Mesothelial cell of epicardium (in vitro differentiated cells): Measurements from ENCODE around the gene TIFAB. TPM values are rescaled to one million over a fixed set of nuclear protein-coding genes. Genes with fewer than 3 reads are reported as not detected.
A peak's percentile ranks its signal among the peaks of the same experiment; 100 is the strongest.

Experiments used
- DNase-seq, 2 experiments: peaks; one replicate each; pipeline ENCODE4 v3.0.0; 2021; ENCODE audit warnings: low spot score in 2 of 2; ENCODE audit not compliant: unreplicated experiment in 2 of 2
- H3K27ac Mint-ChIP-seq: 2 replicates; pipeline ENCODE4 v1.8.0; 2021; ENCODE audit warnings: mixed read lengths
- H3K27me3 Mint-ChIP-seq: 2 replicates; pipeline ENCODE4 v1.8.0; 2021; ENCODE audit warnings: low read depth, mixed read lengths
- H3K36me3 Mint-ChIP-seq: 2 replicates; pipeline ENCODE4 v1.8.0; 2021; ENCODE audit warnings: mixed read lengths
- H3K4me1 Mint-ChIP-seq: 2 replicates; pipeline ENCODE4 v1.8.0; 2021; ENCODE audit warnings: mixed read lengths
- H3K4me3 Mint-ChIP-seq: 2 replicates; pipeline ENCODE4 v1.8.0; 2021; ENCODE audit warnings: mild to moderate bottlenecking, moderate library complexity, mixed read lengths
- H3K9me3 Mint-ChIP-seq: 2 replicates; pipeline ENCODE4 v1.8.0; 2021; ENCODE audit warnings: mixed read lengths
- CTCF ChIP-seq: fragments of 200-600 bp; sonication (generic); IDR thresholded peaks from one replicate; pipeline ENCODE4 v1.5.0; 2021; ENCODE audit warnings: antibody characterized with exemption; ENCODE audit not compliant: unreplicated experiment
- total RNA-seq: library from RNA; stranded (reverse); gene quantifications from 3 replicates; pipeline ENCODE4 v1.2.1, GENCODE V29; 2021

The TIFAB gene
- total RNA-seq, 1 donor from 2014 or later: not detected

- H3K36me3 Mint-ChIP-seq: no peaks in the 10 kb centered on the region
- H3K27me3 Mint-ChIP-seq: peaks cover 54% of the 10 kb centered on the region
- H3K9me3 Mint-ChIP-seq: no peaks in the 10 kb centered on the region
- TF ChIP-seq CTCF: no peak
- no peak overlapping the region for H3K4me3 Mint-ChIP-seq
- no peak for DNase-seq
- H3K27ac Mint-ChIP-seq: peak overlapping the region; percentile 5
- H3K4me1 Mint-ChIP-seq: peaks cover 14% of the 10 kb centered on the region
These were observed 6.8 kb upstream of the TIFAB start for GRCh38 chr5:135458921-135459331.

GRCh38 chr5:135458356-135458755 lies 6.2 kb upstream of the TIFAB start:
- peaks cover 51% of the 10 kb centered on the region for H3K27me3 Mint-ChIP-seq

GRCh38 chr5:135457424-135458071 lies 5.4 kb upstream of the TIFAB start:
- Mint-ChIP-seq H3K9me3 (no peaks in the 10 kb centered on the region), H3K36me3 (no peaks in the 10 kb centered on the region), H3K27ac (no peak overlapping the region), H3K4me1 (peaks cover 13% of the 10 kb centered on the region), H3K4me3 (no peak overlapping the region), H3K27me3 (peaks cover 49% of the 10 kb centered on the region)
- peak; percentile 80 for TF ChIP-seq CTCF
- peak in 1 of 2 experiments; percentile 72 for DNase-seq

More at GRCh38 chr5:135458356-135458755, 6.2 kb upstream of the TIFAB start:
- H3K4me1 Mint-ChIP-seq: peaks cover 14% of the 10 kb centered on the region
- H3K36me3 Mint-ChIP-seq: no peaks in the 10 kb centered on the region
- no peak overlapping the region for H3K27ac Mint-ChIP-seq
- H3K9me3 Mint-ChIP-seq: no peaks in the 10 kb centered on the region
- H3K4me3 Mint-ChIP-seq: no peak overlapping the region
- no peak for DNase-seq
- TF ChIP-seq CTCF: no peak

- TF ChIP-seq CTCF: no peak
- Mint-ChIP-seq H3K4me1 (peaks cover 9% of the 10 kb centered on the region), H3K4me3 (no peak overlapping the region), H3K27ac (no peak overlapping the region), H3K9me3 (no peaks in the 10 kb centered on the region), H3K36me3 (no peaks in the 10 kb centered on the region), H3K27me3 (peaks cover 43% of the 10 kb centered on the region)
- DNase-seq: no peak
These were observed 4.3 kb upstream of the TIFAB start for GRCh38 chr5:135456238-135457099.

GRCh38 chr5:135455876-135456237 lies 3.7 kb upstream of the TIFAB start:
- peaks cover 9% of the 10 kb centered on the region for H3K4me1 Mint-ChIP-seq
- TF ChIP-seq CTCF: no peak
- H3K27me3 Mint-ChIP-seq: peaks cover 39% of the 10 kb centered on the region
- no peaks in the 10 kb centered on the region for H3K9me3 Mint-ChIP-seq
- H3K36me3 Mint-ChIP-seq: no peaks in the 10 kb centered on the region
- no peak overlapping the region for H3K4me3 Mint-ChIP-seq
- no peak for DNase-seq
- H3K27ac Mint-ChIP-seq: no peak overlapping the region
